Measurements from ENCODE around the gene L1CAM.

- TF ChIP-seq, protein P1, sequence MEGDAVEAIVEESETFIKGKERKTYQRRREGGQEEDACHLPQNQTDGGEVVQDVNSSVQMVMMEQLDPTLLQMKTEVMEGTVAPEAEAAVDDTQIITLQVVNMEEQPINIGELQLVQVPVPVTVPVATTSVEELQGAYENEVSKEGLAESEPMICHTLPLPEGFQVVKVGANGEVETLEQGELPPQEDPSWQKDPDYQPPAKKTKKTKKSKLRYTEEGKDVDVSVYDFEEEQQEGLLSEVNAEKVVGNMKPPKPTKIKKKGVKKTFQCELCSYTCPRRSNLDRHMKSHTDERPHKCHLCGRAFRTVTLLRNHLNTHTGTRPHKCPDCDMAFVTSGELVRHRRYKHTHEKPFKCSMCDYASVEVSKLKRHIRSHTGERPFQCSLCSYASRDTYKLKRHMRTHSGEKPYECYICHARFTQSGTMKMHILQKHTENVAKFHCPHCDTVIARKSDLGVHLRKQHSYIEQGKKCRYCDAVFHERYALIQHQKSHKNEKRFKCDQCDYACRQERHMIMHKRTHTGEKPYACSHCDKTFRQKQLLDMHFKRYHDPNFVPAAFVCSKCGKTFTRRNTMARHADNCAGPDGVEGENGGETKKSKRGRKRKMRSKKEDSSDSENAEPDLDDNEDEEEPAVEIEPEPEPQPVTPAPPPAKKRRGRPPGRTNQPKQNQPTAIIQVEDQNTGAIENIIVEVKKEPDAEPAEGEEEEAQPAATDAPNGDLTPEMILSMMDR (IDR thresholded peaks at IDR 0.05) = no peak
- no peak for TF ChIP-seq POLR2AphosphoS5 (IDR thresholded peaks at IDR 0.05)
These were observed 3.1 kb upstream of the L1CAM start for GRCh38 chrX:153889123-153889522.
